ENCODE data around the gene HIPK2.
A peak's percentile ranks its signal among the peaks of the same experiment; 100 is the strongest.

Gene HIPK2

GRCh38 chr7:139772873-139773272 lies 4.9 kb downstream of the HIPK2 start:
- TF ChIP-seq CTCF (conservative IDR thresholded peaks at IDR 0.05) (no peak), ZFX (IDR thresholded peaks at IDR 0.05) (no peak)
- peak overlapping the region; percentile 73 for H3K27ac ChIP-seq

GRCh38 chr7:139772115-139772514 lies 5.7 kb downstream of the HIPK2 start:
- H3K27ac ChIP-seq = peak overlapping the region; percentile 73
- TF ChIP-seq ZFX (IDR thresholded peaks at IDR 0.05) (no peak), CTCF (conservative IDR thresholded peaks at IDR 0.05) (no peak)

GRCh38 chr7:139771001-139771956 lies 6.5 kb downstream of the HIPK2 start:
- H3K27ac ChIP-seq = peak overlapping the region; percentile 73; the same call in 1 of the 2 replicates
- TF ChIP-seq ZFX (IDR thresholded peaks at IDR 0.05) (no peak), CTCF (conservative IDR thresholded peaks at IDR 0.05) (no peak)

- no peak overlapping the region for H3K27ac ChIP-seq
- TF ChIP-seq CTCF (conservative IDR thresholded peaks at IDR 0.05) (no peak), ZFX (IDR thresholded peaks at IDR 0.05) (no peak)
Observed at GRCh38 chr7:139769761-139770160, 8.0 kb downstream of the HIPK2 start.

- H3K27ac ChIP-seq = no peak overlapping the region
- TF ChIP-seq CTCF (conservative IDR thresholded peaks at IDR 0.05) (no peak), ZFX (IDR thresholded peaks at IDR 0.05) (no peak)
Observed at GRCh38 chr7:139769066-139769465, 8.7 kb downstream of the HIPK2 start.

GRCh38 chr7:139768249-139768824 lies 9.5 kb downstream of the HIPK2 start:
- no peak for TF ChIP-seq ZFX (IDR thresholded peaks at IDR 0.05)
- no peak for TF ChIP-seq CTCF (conservative IDR thresholded peaks at IDR 0.05)
- H3K27ac ChIP-seq = no peak overlapping the region

- no peak overlapping the region for H3K27ac ChIP-seq
- TF ChIP-seq CTCF (conservative IDR thresholded peaks at IDR 0.05) (no peak), ZFX (IDR thresholded peaks at IDR 0.05) (no peak)
Observed at GRCh38 chr7:139767561-139767982, 10.2 kb downstream of the HIPK2 start.
